ENCODE measurements around the gene CBFA2T3.

DNA sequence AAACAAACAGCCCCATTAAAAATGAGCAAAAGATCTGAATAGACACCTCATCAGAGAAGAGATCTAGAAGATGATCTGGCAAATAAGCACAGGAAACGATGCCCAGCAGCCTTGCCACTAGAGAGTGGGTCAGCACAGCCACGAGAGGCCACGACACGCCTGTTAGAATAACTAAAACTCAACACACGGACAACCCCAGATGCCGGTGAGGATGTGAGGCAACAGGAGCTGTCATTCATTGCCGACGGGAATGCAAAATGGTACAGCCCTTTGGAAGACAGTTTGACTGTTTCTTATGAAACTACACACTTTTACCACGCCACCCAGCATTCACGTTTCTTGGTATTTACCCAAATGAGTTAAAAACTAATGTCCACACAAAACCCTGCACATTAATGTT is 31.5 kb downstream of the CBFA2T3 start:
- TF ChIP-seq, protein P1, sequence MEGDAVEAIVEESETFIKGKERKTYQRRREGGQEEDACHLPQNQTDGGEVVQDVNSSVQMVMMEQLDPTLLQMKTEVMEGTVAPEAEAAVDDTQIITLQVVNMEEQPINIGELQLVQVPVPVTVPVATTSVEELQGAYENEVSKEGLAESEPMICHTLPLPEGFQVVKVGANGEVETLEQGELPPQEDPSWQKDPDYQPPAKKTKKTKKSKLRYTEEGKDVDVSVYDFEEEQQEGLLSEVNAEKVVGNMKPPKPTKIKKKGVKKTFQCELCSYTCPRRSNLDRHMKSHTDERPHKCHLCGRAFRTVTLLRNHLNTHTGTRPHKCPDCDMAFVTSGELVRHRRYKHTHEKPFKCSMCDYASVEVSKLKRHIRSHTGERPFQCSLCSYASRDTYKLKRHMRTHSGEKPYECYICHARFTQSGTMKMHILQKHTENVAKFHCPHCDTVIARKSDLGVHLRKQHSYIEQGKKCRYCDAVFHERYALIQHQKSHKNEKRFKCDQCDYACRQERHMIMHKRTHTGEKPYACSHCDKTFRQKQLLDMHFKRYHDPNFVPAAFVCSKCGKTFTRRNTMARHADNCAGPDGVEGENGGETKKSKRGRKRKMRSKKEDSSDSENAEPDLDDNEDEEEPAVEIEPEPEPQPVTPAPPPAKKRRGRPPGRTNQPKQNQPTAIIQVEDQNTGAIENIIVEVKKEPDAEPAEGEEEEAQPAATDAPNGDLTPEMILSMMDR (tag by site-specific recombination; IDR thresholded peaks at IDR 0.05) = no peak
- TF ChIP-seq ELK4 (IDR thresholded peaks at IDR 0.05; ENCODE audit: borderline replicate concordance, low read depth, low read length) (no peak), ZFP3 (tag by site-specific recombination; IDR thresholded peaks at IDR 0.05; ENCODE audit: low read depth) (no peak), ZNF530 (tag by site-specific recombination; IDR thresholded peaks at IDR 0.05; ENCODE audit: low read depth) (no peak), ZNF549 (tag by site-specific recombination; IDR thresholded peaks at IDR 0.05) (no peak), ZNF548 (tag by site-specific recombination; IDR thresholded peaks at IDR 0.05) (no peak), ZNF843 (tag by site-specific recombination; IDR thresholded peaks at IDR 0.05) (no peak)
- TF ChIP-seq, protein P2, sequence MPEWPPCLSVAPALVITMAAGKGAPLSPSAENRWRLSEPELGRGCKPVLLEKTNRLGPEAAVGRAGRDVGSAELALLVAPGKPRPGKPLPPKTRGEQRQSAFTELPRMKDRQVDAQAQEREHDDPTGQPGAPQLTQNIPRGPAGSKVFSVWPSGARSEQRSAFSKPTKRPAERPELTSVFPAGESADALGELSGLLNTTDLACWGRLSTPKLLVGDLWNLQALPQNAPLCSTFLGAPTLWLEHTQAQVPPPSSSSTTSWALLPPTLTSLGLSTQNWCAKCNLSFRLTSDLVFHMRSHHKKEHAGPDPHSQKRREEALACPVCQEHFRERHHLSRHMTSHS (tag by site-specific recombination; IDR thresholded peaks at IDR 0.05) = no peak

Data from HEK293 (cell line).